ENCODE results near the gene C1orf94.

C1orf94 gene

GRCh38 chr1:34263406-34263805, 86.7 kb downstream of the C1orf94 start:
- no peak for DNase-seq

GRCh38 chr1:34265396-34265795, 88.7 kb downstream of the C1orf94 start:
- DNase-seq, result no peak

GRCh38 chr1:34266127-34266951, 89.6 kb downstream of the C1orf94 start:
- no peak for DNase-seq

DNA sequence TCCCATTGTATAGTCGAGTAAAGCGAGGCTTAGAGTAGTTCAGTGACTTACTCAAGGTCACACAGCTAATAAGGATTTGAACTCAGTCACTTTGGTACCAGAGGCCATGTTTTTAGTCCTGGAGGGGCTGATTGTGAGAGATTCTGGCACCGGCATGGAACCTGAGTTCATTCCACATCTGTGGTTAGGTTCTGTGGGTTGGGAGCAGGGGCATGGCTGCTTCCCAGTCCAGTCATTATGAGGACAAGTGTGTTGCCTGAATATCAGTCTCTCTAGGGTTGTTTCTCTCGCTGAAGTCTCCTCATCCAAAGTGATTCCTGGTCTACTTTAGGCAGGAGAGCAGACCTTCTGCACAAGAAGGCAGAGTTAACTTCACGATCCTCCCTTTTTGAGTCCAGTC, 90.6 kb downstream of the C1orf94 start:
- DNase-seq, result no peak

GRCh38 chr1:34268311-34268954, 91.7 kb downstream of the C1orf94 start:
- DNase-seq, result no peak
